Activated naive CD4-positive, alpha-beta T cell treated with anti-CD3 and anti-CD28 coated beads, Interleukin-2, amount 50 U/mL, for 24 hours (primary cell): ENCODE results near the gene RING1.

Experiments used
- H3K27ac Mint-ChIP-seq: one replicate; pipeline ENCODE4 v1.8.0; 2021; ENCODE audit warnings: mild to moderate bottlenecking, mixed read lengths
- H3K27me3 Mint-ChIP-seq: one replicate; pipeline ENCODE4 v1.8.0; 2021; ENCODE audit warnings: mixed read lengths
- H3K36me3 Mint-ChIP-seq: one replicate; pipeline ENCODE4 v1.8.0; 2021; ENCODE audit warnings: mixed read lengths
- H3K4me1 Mint-ChIP-seq: one replicate; pipeline ENCODE4 v1.8.0; 2021; ENCODE audit warnings: mixed read lengths
- H3K4me3 Mint-ChIP-seq: one replicate; pipeline ENCODE4 v1.8.0; 2021; ENCODE audit warnings: mild to moderate bottlenecking, mixed read lengths
- H3K9me3 Mint-ChIP-seq: one replicate; pipeline ENCODE4 v1.8.0; 2021; ENCODE audit warnings: mixed read lengths

RING1 gene

DNA sequence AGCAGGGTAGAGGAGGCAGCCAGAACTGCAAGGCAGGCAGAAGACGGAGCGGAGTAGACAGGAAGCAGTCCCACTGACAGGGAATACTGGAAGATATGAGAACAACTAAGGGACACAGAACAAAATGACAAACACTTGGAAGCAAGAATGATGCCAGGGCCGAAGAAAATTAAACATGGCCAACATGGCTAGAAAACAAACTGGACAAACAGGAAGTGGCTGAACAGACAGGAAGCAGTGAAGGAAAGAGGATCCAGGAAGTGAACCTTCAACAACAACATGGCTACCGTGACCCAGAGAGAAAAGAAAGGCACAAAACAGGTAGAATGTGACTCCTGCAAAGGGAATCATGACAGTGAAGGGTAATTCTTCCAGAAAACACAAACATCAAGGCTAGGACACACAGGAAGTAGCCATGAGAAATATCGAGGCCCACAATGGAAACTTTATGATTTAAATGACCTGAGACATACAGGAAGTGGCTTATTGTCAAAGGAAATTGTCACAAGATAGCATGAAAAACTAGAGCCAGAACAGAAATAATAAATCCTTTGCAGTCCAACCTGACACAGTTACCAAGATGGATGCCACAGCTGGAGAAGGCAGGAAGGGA is 25.1 kb upstream of the RING1 start:
- Mint-ChIP-seq H3K9me3 (peaks cover 14% of the 10 kb centered on the region), H3K4me3 (peak overlapping the region; percentile 70), H3K4me1 (peaks cover 34% of the 10 kb centered on the region), H3K27me3 (no peaks in the 10 kb centered on the region), H3K36me3 (peaks cover 22% of the 10 kb centered on the region), H3K27ac (peak overlapping the region; percentile 99)

GRCh38 chr6:33185190-33185589 is 23.1 kb upstream of the RING1 start:
- peaks cover 14% of the 10 kb centered on the region for H3K9me3 Mint-ChIP-seq
- H3K4me3 Mint-ChIP-seq = no peak overlapping the region
- H3K36me3 Mint-ChIP-seq = peaks cover 24% of the 10 kb centered on the region
- H3K27me3 Mint-ChIP-seq = peaks cover 3% of the 10 kb centered on the region
- peaks cover 34% of the 10 kb centered on the region for H3K4me1 Mint-ChIP-seq
- no peak overlapping the region for H3K27ac Mint-ChIP-seq

DNA sequence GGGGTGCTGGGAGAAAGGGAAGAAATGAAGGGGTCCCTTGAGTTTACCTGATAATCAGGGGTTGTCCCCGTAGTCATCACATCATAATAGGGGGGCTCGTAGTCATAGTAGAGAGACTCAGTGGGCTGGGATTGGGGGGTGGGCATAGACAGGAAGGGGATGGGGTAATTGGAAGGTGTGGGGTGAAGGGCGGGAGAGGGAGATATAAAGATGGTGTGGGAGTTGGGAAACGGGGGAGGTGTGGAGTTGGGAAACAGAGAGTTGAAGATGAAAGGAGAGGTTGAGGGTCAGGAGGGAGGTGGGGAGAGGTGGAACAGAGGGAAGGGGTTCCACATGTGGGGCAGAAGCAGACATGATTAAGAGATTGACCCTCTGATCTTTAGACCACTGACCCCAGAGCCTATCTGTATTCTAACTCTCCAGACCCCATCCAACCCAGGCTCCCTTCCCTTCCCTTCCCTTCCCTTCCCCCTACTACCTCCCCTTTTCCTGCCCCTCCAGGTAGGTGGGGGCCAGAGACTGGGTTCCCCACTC is 22.6 kb upstream of the RING1 start:
- Mint-ChIP-seq H3K36me3 (peaks cover 24% of the 10 kb centered on the region), H3K27ac (no peak overlapping the region), H3K9me3 (peaks cover 14% of the 10 kb centered on the region), H3K4me1 (peaks cover 34% of the 10 kb centered on the region), H3K27me3 (peaks cover 3% of the 10 kb centered on the region), H3K4me3 (no peak overlapping the region)

DNA sequence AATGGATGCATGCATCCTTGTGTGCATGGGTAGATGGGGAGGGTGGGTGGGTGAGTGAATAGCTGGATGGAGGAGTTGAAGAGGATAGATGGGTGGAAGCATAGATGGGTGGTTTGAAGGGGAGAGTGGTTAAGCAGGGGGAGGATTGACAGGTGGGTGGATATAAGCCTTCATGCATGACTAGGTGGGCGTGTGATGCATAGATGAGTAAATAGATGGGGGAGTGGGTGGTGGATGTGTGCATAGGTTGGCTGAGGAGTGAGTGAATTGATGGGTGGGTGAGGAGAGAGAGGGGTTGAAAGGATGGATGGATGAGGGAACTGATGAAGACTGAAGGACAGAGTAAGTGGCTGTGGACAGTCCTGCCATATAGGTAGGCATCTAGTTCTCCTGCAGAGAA is 20.5 kb upstream of the RING1 start:
- Mint-ChIP-seq H3K9me3 (peaks cover 11% of the 10 kb centered on the region), H3K4me3 (no peak overlapping the region), H3K4me1 (peaks cover 41% of the 10 kb centered on the region), H3K27ac (no peak overlapping the region), H3K27me3 (peaks cover 5% of the 10 kb centered on the region), H3K36me3 (peaks cover 22% of the 10 kb centered on the region)

- H3K27ac Mint-ChIP-seq = no peak overlapping the region
- H3K9me3 Mint-ChIP-seq = no peaks in the 10 kb centered on the region
- peaks cover 11% of the 10 kb centered on the region for H3K36me3 Mint-ChIP-seq
- H3K4me3 Mint-ChIP-seq = no peak overlapping the region
- peaks cover 37% of the 10 kb centered on the region for H3K4me1 Mint-ChIP-seq
- H3K27me3 Mint-ChIP-seq = peaks cover 5% of the 10 kb centered on the region
Observed at GRCh38 chr6:33189164-33189563, 19.1 kb upstream of the RING1 start.

- Mint-ChIP-seq H3K9me3 (no peaks in the 10 kb centered on the region), H3K27ac (no peak overlapping the region), H3K4me1 (peaks cover 30% of the 10 kb centered on the region), H3K36me3 (peaks cover 7% of the 10 kb centered on the region), H3K27me3 (peaks cover 5% of the 10 kb centered on the region), H3K4me3 (no peak overlapping the region)
Observed at GRCh38 chr6:33189625-33190448, 18.5 kb upstream of the RING1 start.

- Mint-ChIP-seq H3K4me3 (no peak overlapping the region), H3K9me3 (no peaks in the 10 kb centered on the region), H3K36me3 (peaks cover 9% of the 10 kb centered on the region), H3K27ac (no peak overlapping the region), H3K27me3 (peaks cover 5% of the 10 kb centered on the region), H3K4me1 (peaks cover 28% of the 10 kb centered on the region)
Observed at GRCh38 chr6:33190504-33191107, 17.7 kb upstream of the RING1 start.

DNA sequence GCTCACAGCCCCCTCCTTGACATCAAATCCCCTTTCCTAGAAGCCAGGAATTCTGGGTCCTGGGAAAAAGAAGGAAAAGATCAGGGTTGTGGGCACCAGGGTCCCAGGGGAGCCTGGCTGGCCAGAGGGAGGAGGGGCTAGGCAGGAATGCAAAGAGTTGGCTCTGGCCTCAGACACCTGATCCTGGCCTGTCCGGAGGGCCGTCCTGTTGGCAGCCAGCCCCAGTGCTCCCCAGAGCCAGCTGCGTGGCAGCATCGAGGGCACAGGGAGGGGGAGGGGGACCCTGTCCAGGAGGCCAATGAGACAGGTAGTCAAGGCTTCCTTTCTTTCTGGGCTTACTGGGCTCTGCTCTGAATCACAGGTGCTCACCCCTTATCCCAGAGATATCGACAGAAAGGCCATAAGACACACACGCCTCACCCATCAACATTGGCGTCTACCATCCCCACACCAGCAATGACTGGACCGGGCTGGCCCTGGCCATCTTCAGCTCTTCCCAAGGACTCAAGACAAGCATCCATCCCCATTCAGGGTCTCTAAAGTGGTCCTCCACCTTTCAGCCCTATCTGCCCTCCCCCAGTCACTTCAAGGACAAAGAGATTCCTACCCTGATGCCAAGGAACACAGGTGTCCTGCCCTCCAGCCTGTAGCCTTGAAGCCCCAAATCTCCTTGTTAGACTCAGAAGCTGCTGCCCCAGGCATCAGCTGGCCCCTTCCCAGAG is 16.8 kb upstream of the RING1 start:
- peaks cover 5% of the 10 kb centered on the region for H3K27me3 Mint-ChIP-seq
- peaks cover 10% of the 10 kb centered on the region for H3K36me3 Mint-ChIP-seq
- H3K4me1 Mint-ChIP-seq = peaks cover 30% of the 10 kb centered on the region
- no peak overlapping the region for H3K4me3 Mint-ChIP-seq
- H3K9me3 Mint-ChIP-seq = no peaks in the 10 kb centered on the region
- no peak overlapping the region for H3K27ac Mint-ChIP-seq

DNA sequence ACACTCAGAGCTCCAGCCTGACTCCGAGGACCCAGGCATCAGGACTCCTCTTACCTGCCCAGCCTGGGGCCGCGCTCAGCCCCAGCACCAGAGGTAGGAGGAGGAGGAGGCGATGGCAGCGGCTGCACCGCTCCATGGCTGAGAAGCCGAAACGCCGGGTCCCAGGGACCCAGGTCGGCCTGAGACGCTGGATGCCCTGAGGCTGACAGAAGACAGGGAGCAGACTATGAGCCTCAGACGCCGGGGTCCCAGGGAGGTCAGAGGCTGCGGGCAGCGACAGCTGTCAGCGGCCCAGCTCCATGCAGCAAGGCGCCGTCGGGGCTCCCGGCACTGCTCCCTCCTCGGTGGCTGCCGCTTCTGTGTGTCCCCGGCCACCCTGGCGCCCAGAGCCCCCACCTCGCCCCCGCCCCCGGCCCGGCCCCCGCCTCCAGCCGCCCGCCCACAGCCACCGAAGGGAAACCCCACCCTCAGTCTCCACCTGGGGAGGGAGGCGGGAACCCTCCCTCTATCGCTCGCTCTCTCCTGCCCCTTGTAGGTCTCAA is 16.1 kb upstream of the RING1 start, which contains the start of gene COL11A2:
TSS of gene COL11A2 (minus strand) at position 363 of the 542 bp plus-strand sequence. CDS start at position 136, 227 bp downstream.
- Mint-ChIP-seq H3K36me3 (peaks cover 10% of the 10 kb centered on the region), H3K4me3 (peak within 1 kb of the TSS; percentile 82), H3K4me1 (peaks cover 34% of the 10 kb centered on the region), H3K9me3 (no peaks in the 10 kb centered on the region), H3K27ac (peak within 1 kb of the TSS; percentile 25), H3K27me3 (peaks cover 5% of the 10 kb centered on the region)

DNA sequence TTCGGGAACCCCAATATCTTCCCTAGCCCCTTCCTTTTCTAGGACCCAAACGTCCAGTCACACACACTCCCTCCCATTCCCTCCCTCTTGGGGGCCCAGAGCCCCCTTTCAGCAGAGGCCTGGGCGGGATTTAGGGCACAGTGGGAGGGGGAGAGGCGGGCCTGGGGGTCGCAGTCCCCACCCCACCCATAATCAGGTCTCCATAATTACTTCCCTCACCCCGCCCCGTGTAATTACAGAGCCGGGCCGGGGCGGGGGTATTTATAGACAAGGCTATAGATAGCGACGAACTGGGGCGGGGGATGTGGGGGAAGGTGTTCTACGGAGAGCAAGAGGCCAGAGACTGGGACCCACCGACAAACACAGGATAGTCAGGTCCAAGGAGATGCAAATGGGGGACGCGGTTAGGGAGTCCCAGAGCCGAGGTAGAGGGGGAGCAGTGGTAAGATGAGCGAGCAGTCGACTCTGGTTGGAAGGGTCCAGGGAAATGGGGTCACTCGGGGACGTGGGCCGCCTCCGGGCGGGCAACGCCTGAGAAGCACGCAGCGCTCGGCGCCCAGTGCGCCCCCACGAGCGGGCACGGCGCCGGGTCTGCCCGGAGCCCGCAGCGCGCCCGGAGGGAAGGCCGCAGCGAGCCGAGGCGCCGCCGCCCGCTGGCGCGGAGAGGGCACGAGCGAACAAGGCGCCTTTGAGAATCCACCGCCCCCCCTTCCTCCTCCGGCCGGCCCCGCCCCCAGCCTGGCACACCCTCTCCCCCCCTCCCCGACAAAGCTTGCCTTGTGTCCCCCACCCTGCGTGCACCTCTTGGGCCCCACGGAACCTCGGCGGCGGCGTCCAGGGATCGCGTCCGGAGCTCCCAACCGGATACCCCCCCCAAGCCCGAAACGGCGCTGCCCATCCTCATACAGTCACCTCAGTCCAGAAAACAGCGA is 15.4 kb upstream of the RING1 start:
- Mint-ChIP-seq H3K4me3 (peak overlapping the region; percentile 82), H3K4me1 (peaks cover 35% of the 10 kb centered on the region), H3K27ac (peak overlapping the region; percentile 25), H3K27me3 (peaks cover 5% of the 10 kb centered on the region), H3K9me3 (no peaks in the 10 kb centered on the region), H3K36me3 (peaks cover 8% of the 10 kb centered on the region)

GRCh38 chr6:33193619-33194018 is 14.7 kb upstream of the RING1 start:
- Mint-ChIP-seq H3K27me3 (peaks cover 5% of the 10 kb centered on the region), H3K4me3 (peak overlapping the region; percentile 24), H3K27ac (no peak overlapping the region), H3K36me3 (peaks cover 4% of the 10 kb centered on the region), H3K4me1 (peaks cover 41% of the 10 kb centered on the region), H3K9me3 (no peaks in the 10 kb centered on the region)

DNA sequence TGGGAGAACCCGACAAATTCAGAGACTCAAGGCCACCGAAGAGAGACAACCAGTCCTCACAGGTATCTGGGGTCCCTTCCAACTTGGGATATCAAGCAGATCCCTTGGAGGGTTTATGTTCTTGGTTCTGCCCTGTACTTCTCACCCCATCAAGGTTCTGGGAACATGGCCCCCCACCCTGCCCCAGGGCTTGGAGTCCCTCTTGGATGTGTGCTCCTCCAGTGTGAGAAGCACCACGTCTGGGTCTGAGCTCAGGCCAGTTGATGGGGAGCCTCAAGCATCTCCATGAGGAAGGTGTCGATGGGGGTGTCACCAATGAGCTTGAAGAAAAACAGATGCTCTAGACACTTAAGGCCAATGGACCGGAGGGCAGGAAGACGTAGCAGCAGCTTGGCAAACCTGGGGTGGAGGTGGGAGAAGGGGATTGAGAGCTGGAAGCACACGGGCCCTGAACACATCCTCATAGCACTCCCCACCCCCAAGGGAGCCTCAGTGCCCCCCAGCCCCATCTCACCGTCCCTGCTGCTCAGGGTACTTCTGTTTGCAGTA is 13.8 kb upstream of the RING1 start:
- Mint-ChIP-seq H3K27me3 (peaks cover 5% of the 10 kb centered on the region), H3K9me3 (no peaks in the 10 kb centered on the region), H3K4me3 (no peak overlapping the region), H3K27ac (peak overlapping the region; percentile 63), H3K4me1 (peaks cover 45% of the 10 kb centered on the region), H3K36me3 (peaks cover 4% of the 10 kb centered on the region)

- peaks cover 2% of the 10 kb centered on the region for H3K27me3 Mint-ChIP-seq
- no peaks in the 10 kb centered on the region for H3K9me3 Mint-ChIP-seq
- H3K4me1 Mint-ChIP-seq = peaks cover 45% of the 10 kb centered on the region
- peaks cover 4% of the 10 kb centered on the region for H3K36me3 Mint-ChIP-seq
- H3K27ac Mint-ChIP-seq = peak overlapping the region; percentile 8
- H3K4me3 Mint-ChIP-seq = no peak overlapping the region
Observed at GRCh38 chr6:33195304-33196165, 12.8 kb upstream of the RING1 start.
